ENCODE results near the gene ADORA1.

DNA sequence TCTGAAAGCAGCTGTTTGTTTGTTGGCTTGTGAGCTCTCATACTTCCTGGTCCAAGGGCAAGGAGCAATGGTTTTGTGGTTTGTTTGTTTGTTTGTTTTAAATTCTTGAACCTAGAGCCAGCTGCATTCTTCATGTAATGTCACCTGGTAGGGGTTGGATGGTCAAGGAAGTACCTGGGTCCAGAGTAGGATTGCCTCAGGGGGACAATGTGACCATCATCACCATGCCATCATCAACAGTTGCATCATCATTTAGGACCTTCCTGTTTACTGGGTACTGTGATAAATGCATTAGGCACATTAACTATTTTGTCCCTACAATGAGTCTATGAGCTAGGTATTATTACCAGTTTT is 27.0 kb upstream of the ADORA1 start:
- TF ChIP-seq, protein P1, sequence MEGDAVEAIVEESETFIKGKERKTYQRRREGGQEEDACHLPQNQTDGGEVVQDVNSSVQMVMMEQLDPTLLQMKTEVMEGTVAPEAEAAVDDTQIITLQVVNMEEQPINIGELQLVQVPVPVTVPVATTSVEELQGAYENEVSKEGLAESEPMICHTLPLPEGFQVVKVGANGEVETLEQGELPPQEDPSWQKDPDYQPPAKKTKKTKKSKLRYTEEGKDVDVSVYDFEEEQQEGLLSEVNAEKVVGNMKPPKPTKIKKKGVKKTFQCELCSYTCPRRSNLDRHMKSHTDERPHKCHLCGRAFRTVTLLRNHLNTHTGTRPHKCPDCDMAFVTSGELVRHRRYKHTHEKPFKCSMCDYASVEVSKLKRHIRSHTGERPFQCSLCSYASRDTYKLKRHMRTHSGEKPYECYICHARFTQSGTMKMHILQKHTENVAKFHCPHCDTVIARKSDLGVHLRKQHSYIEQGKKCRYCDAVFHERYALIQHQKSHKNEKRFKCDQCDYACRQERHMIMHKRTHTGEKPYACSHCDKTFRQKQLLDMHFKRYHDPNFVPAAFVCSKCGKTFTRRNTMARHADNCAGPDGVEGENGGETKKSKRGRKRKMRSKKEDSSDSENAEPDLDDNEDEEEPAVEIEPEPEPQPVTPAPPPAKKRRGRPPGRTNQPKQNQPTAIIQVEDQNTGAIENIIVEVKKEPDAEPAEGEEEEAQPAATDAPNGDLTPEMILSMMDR (IDR thresholded peaks at IDR 0.05) = no peak
- TF ChIP-seq EZH2 (IDR thresholded peaks at IDR 0.05; ENCODE audit: borderline replicate concordance, insufficient read depth, low read depth, low read length, poor library complexity, severe bottlenecking) = no peak

All from B cell (primary cell).